HepG2 (cell line): ENCODE data around the gene APRT. TPM values are rescaled to one million over a fixed set of nuclear protein-coding genes. Genes with fewer than 3 reads are reported as not detected.

Experiments used
- DZIP1 ChIP-seq: sonication (generic); formaldehyde crosslinking; IDR thresholded peaks from 2 replicates; pipeline ENCODE4 v1.5.0; 2020; ENCODE audit warnings: mild to moderate bottlenecking, missing genetic modification reagents
- EEA1 ChIP-seq: sonication (generic); formaldehyde crosslinking; IDR thresholded peaks from 2 replicates; pipeline ENCODE4 v1.5.1; 2020; ENCODE audit warnings: mild to moderate bottlenecking, missing genetic modification reagents, borderline replicate concordance
- MXD3 ChIP-seq: IDR thresholded peaks from 2 replicates; pipeline ENCODE4 v1.6.1; 2016; ENCODE audit warnings: mild to moderate bottlenecking, missing biosample characterization, missing genetic modification reagents
- PATZ1 ChIP-seq: sonication (generic); formaldehyde crosslinking; IDR thresholded peaks from 2 replicates; pipeline ENCODE4 v1.4.0; 2020; ENCODE audit warnings: missing genetic modification reagents
- RARA ChIP-seq: IDR thresholded peaks from 2 replicates; pipeline ENCODE4 v1.6.1; 2016; ENCODE audit warnings: missing genetic modification reagents, missing compliant biosample characterization
- YEATS4 ChIP-seq: sonication (generic); formaldehyde crosslinking; IDR thresholded peaks from 2 replicates; pipeline ENCODE4 v1.4.0; 2020; ENCODE audit warnings: missing genetic modification reagents, borderline replicate concordance
- ZBTB40 ChIP-seq, 2 experiments: fragments of 450-650 bp in 1 of 2; sonication (generic) in 1 of 2; formaldehyde crosslinking in 1 of 2; IDR thresholded peaks; 2 replicates each; pipeline versions ENCODE4 v1.6.1 to v1.8.0; 2016 to 2022; ENCODE audit warnings: antibody characterized with exemption in 1 of 2, mild to moderate bottlenecking in 1 of 2, missing genetic modification reagents in 1 of 2
- ZGPAT ChIP-seq: IDR thresholded peaks from 2 replicates; pipeline ENCODE4 v1.6.1; 2016; ENCODE audit warnings: mild to moderate bottlenecking
- ZNF331 ChIP-seq: sonication (generic); formaldehyde crosslinking; IDR thresholded peaks from 2 replicates; pipeline ENCODE4 v1.4.0; 2020; ENCODE audit warnings: missing genetic modification reagents
- ZNF382 ChIP-seq: sonication (generic); formaldehyde crosslinking; IDR thresholded peaks from 2 replicates; pipeline ENCODE4 v1.5.0; 2020; ENCODE audit warnings: missing genetic modification reagents, mild to moderate bottlenecking, borderline replicate concordance
- ZNF839 ChIP-seq: sonication (generic); formaldehyde crosslinking; IDR thresholded peaks from 2 replicates; pipeline ENCODE4 v1.4.0; 2020; ENCODE audit warnings: missing genetic modification reagents, mild to moderate bottlenecking, borderline replicate concordance
- polyA plus RNA-seq, 8 experiments: library from polyadenylated mRNA; depleted of rRNA in 3 of 8; stranded (reverse) in 7 of 8; unstranded in 1 of 8; fragments of >200 nt; fragmentation: Illumina TruSeq in 4 of 8; extraction: Trizol in 4 of 8; gene quantifications; 2 replicates each; pipeline versions ENCODE4 v1.2.1 to v1.2.3, GENCODE V29; 2011 to 2016; ENCODE audit warnings: low read depth in 4 of 8, missing spikeins in 1 of 8, mixed read lengths in 1 of 8; ENCODE audit not compliant: insufficient read depth in 1 of 8
- total RNA-seq, 5 experiments: library from RNA; depleted of rRNA; stranded (reverse); fragments of >200 nt; fragmentation: Illumina TruSeq; extraction: Trizol; gene quantifications; 2 replicates each; pipeline ENCODE4 v1.2.3, GENCODE V29; 2016; ENCODE audit warnings: low read depth in 1 of 5

The APRT gene
- total and polyA plus RNA-seq, 2 of the 13 experiments (the other 11 are each of a cell fraction or from before 2014, with no cell fraction given): 155 to 242 TPM

- TF ChIP-seq ZBTB40 (IDR thresholded peaks at IDR 0.05) (no peak), ZBTB40 (CRISPR knock-in tag; IDR thresholded peaks at IDR 0.05) (no peak), EEA1 (CRISPR knock-in tag) (peak; percentile 86; the same call in 1 of the 2 replicates), DZIP1 (peak; percentile 56; the same call in 1 of the 2 replicates), RARA (CRISPR knock-in tag) (no peak; the same call in 1 of the 2 replicates), ZNF839 (no peak), ZNF331 (CRISPR knock-in tag) (peak; percentile 75), ZGPAT (CRISPR knock-in tag) (peak; percentile 78), YEATS4 (peak; percentile 83), PATZ1 (CRISPR knock-in tag) (peak; percentile 55; the same call in 1 of the 2 replicates), ZNF382 (CRISPR knock-in tag) (no peak), MXD3 (no peak)
These were observed 8.3 kb downstream of the APRT start, which contains the start of gene CDT1 (continued) for GRCh38 chr16:88803264-88803987.
